Lower lobe of right lung (tissue), 2 donors: ENCODE results near the gene MAMSTR. TPM values are rescaled to one million over a fixed set of nuclear protein-coding genes. Genes with fewer than 3 reads are reported as not detected.
"Not testable (repeated sequence)": the region's sequence is repeated elsewhere in the genome, so short reads cannot be mapped to it uniquely, and the experiment has no call there.

ENCODE experiments used
- ATAC-seq, 2 donors: fragments of 200-7000 bp; cut with Tn5 transposase; one replicate each; pipeline ENCODE4 v1.9.1; 2020 to 2022; ENCODE audit warnings: mild to moderate bottlenecking in 2 of 2, moderate library complexity in 2 of 2
- DNase-seq: peaks from one replicate; pipeline ENCODE4 v3.0.0-alpha.2; 2020
- H3K27ac ChIP-seq: fragments of 200-600 bp; one replicate; pipeline ENCODE4 v1.8.0; 2022
- H3K27me3 ChIP-seq: fragments of 200-600 bp; one replicate; pipeline ENCODE4 v1.8.0; 2022; ENCODE audit warnings: low read depth
- H3K36me3 ChIP-seq: fragments of 200-600 bp; one replicate; pipeline ENCODE4 v1.8.0; 2022; ENCODE audit warnings: mild to moderate bottlenecking
- H3K4me1 ChIP-seq: fragments of 200-600 bp; one replicate; pipeline ENCODE4 v1.8.0; 2022
- H3K4me3 ChIP-seq: fragments of 200-600 bp; one replicate; pipeline ENCODE4 v1.8.0; 2022; ENCODE audit warnings: mild to moderate bottlenecking
- H3K9me3 ChIP-seq: fragments of 200-600 bp; one replicate; pipeline ENCODE4 v1.8.0; 2022
- CTCF ChIP-seq: fragments of 200-600 bp; IDR thresholded peaks from one replicate; pipeline ENCODE4 v1.8.0; 2022; ENCODE audit warnings: antibody characterized with exemption, mild to moderate bottlenecking
- intact Hi-C: fragments of 100-400 bp; cut with DNase I; formaldehyde crosslinking; loops from one replicate; pipeline ENCODE4 v1.11.0; 2022
- total RNA-seq: library from RNA; stranded (reverse); fragmentation: NEBNext Ultra II Directional; extraction: Animal tissue kit (Norgen Biotek cat#: 25700); gene quantifications from one replicate; pipeline ENCODE4 v1.2.1, GENCODE V29; 2021
- donor health status: DM: no; HTN: yes; CAD: no; lungs with severe emphysema.

Gene MAMSTR
- total RNA-seq, 1 donor from 2014 or later = 1.5 TPM

- ATAC-seq = no peak
- intact Hi-C loops = no loop called here
- Histone ChIP-seq H3K9me3 (no peaks in the 10 kb centered on the region), H3K36me3 (no peaks in the 10 kb centered on the region), H3K4me3 (no peak overlapping the region), H3K27me3 (no peaks in the 10 kb centered on the region), H3K27ac (no peak overlapping the region), H3K4me1 (no peaks in the 10 kb centered on the region)
- TF ChIP-seq CTCF = no peak
- DNase-seq = no peak
These were observed 38.4 kb downstream of the MAMSTR start for GRCh38 chr19:48681127-48681470.

GRCh38 chr19:48680436-48681126 lies 38.9 kb downstream of the MAMSTR start:
- intact Hi-C loops = no loop called here
- no peaks in the 10 kb centered on the region for H3K9me3 ChIP-seq
- peaks cover 2% of the 10 kb centered on the region for H3K4me1 ChIP-seq
- H3K4me3 ChIP-seq = no peak overlapping the region
- ATAC-seq = peak in 1 of 2 donors; percentile 5
- no peaks in the 10 kb centered on the region for H3K36me3 ChIP-seq
- no peak for DNase-seq
- H3K27ac ChIP-seq = no peak overlapping the region
- H3K27me3 ChIP-seq = no peaks in the 10 kb centered on the region
- no peak for TF ChIP-seq CTCF

GRCh38 chr19:48680006-48680405 lies 39.5 kb downstream of the MAMSTR start:
- ATAC-seq, H3K9me3 ChIP-seq, H3K27ac ChIP-seq, H3K36me3 ChIP-seq, DNase-seq, H3K4me3 ChIP-seq, H3K27me3 ChIP-seq, H3K4me1 ChIP-seq, intact Hi-C loops: not testable (repeated sequence)

GRCh38 chr19:48678201-48678600 lies 41.3 kb downstream of the MAMSTR start:
- peaks cover 9% of the 10 kb centered on the region for H3K4me1 ChIP-seq
- TF ChIP-seq CTCF = no peak
- ATAC-seq (no peak), DNase-seq (no peak)
- H3K4me3 ChIP-seq = no peak overlapping the region
- intact Hi-C loops = no loop called here
- no peak overlapping the region for H3K27ac ChIP-seq
- no peaks in the 10 kb centered on the region for H3K9me3 ChIP-seq
- no peaks in the 10 kb centered on the region for H3K27me3 ChIP-seq
- no peaks in the 10 kb centered on the region for H3K36me3 ChIP-seq

- intact Hi-C loops = no loop called here
- TF ChIP-seq CTCF = no peak
- DNase-seq = no peak
These were observed 42.6 kb downstream of the MAMSTR start for GRCh38 chr19:48676887-48677286.

GRCh38 chr19:48676487-48676886 lies 43.0 kb downstream of the MAMSTR start:
- no peak for TF ChIP-seq CTCF
- Histone ChIP-seq H3K9me3 (no peaks in the 10 kb centered on the region), H3K4me1 (peaks cover 9% of the 10 kb centered on the region), H3K27me3 (no peaks in the 10 kb centered on the region), H3K36me3 (no peaks in the 10 kb centered on the region), H3K4me3 (no peak overlapping the region), H3K27ac (no peak overlapping the region)
- ATAC-seq (no peak), DNase-seq (no peak)
- intact Hi-C loops = no loop called here

More at GRCh38 chr19:48676887-48677286, 42.6 kb downstream of the MAMSTR start:
- Histone ChIP-seq H3K4me1 (peaks cover 9% of the 10 kb centered on the region), H3K36me3 (no peaks in the 10 kb centered on the region), H3K27ac (no peak overlapping the region), H3K27me3 (no peaks in the 10 kb centered on the region), H3K4me3 (no peak overlapping the region), H3K9me3 (no peaks in the 10 kb centered on the region)
- no peak for ATAC-seq
